ENCODE data around the gene PPP1R3G.

The PPP1R3G gene

DNA sequence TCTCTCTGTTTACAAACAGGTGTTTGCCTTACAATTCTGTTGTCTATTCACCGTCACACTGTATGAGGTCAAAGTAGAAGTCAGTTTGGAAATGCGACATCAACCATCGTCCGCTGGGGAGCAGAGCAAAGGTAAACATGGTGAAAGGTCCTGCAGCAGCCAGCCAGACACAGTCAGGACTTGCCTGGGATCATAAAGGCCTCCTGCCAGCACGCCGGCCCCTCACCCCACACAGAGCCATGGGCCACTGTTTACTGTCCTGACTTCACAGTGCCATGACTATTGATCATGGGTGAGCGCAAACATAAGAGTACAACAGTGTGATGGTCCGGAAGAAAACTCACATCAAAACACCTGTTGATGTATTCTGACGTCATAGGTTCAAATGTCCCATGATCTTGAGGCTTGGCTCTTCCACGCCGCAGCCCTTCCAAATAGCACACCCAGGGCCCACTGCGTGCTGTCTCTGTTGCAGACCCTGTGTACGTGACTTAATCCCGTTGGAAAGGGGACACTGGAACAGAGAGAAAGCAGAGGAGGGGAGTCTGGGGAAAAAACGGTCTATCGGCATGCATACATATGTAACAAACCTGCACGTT, 16.9 kb upstream of the PPP1R3G start:
- DNase-seq (ENCODE audit: low read depth, low spot score), result no peak
- no peak overlapping the region for H3K27ac ChIP-seq

GRCh38 chr6:5071216-5071615, 13.9 kb upstream of the PPP1R3G start:
- H3K27ac ChIP-seq, result no peak overlapping the region
- no peak for DNase-seq (ENCODE audit: low read depth, low spot score)

- H3K27ac ChIP-seq, result no peak overlapping the region
- no peak for DNase-seq (ENCODE audit: low read depth, low spot score)
These were observed 12.7 kb upstream of the PPP1R3G start for GRCh38 chr6:5072440-5072839.

DNA sequence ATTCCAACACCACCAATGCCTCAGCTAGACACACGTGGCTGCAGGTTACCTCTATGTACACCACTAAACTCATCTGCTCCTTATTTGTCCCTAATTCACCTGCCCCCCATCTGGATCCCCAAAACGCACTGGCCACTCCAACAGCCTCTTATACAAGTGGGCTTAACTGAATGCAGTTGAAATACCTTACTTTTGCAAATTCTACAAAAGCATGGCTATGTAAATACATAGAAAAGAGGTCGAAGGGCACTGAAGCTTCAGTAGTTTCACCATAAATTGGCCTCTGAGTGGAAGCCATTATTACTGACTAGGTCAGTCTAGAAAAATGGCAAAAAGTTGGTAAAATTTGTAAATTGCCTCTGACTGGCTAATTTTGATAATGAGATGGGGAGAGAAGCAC, 11.1 kb upstream of the PPP1R3G start:
- no peak overlapping the region for H3K27ac ChIP-seq
- no peak for DNase-seq (ENCODE audit: low read depth, low spot score)

GRCh38 chr6:5076931-5077330, 8.2 kb upstream of the PPP1R3G start:
- no peak for DNase-seq (ENCODE audit: low read depth, low spot score)
- no peak overlapping the region for H3K27ac ChIP-seq

GRCh38 chr6:5078121-5078669, 6.9 kb upstream of the PPP1R3G start:
- DNase-seq (ENCODE audit: low read depth, low spot score), result no peak
- no peak overlapping the region for H3K27ac ChIP-seq

DNA sequence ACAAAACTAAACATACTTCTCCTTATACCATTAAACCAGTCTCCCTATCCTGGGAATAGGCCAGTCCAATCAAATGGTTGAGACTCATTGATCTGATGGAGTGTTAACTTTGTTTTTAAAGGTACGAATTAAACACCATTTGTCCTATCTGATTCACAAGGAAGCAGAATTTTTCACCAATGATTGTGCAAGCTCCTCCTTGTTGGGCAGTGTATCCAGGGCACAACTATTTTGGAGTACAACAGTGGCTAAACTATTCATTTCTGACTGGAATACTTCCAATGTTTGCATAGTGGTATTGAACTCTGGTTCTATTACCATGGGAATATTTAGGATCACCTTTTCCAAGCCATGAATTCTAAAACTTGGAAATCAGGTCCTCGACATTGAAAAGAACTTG, 5.4 kb upstream of the PPP1R3G start:
- H3K27ac ChIP-seq, result no peak overlapping the region
- no peak for DNase-seq (ENCODE audit: low read depth, low spot score)

DNA sequence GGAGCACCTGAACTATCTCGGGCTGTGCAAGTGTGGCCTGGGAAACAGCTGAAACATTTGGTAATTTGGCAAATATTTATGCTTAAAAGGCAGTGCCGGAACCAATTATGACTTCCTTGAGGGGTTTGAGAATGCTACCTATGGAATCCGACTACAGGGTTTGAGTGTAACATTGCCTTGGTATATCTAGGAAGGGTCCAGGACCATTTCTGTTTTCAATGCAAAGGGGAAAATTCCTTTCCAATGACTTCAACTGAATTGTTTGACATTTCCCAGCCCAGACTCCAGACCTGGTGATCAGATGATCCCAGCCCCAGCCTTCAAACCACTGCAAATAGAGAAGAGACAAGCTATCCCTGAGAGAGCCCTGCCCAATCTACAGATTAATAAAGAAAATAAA, 4.6 kb upstream of the PPP1R3G start:
- H3K27ac ChIP-seq, result no peak overlapping the region
- no peak for DNase-seq (ENCODE audit: low read depth, low spot score)

GRCh38 chr6:5081182-5081581, 4.0 kb upstream of the PPP1R3G start:
- no peak overlapping the region for H3K27ac ChIP-seq
- DNase-seq (ENCODE audit: low read depth, low spot score), result no peak

GRCh38 chr6:5081955-5082354, 3.2 kb upstream of the PPP1R3G start:
- H3K27ac ChIP-seq, result peak overlapping the region; percentile 49
- DNase-seq (ENCODE audit: low read depth, low spot score), result no peak

DNA sequence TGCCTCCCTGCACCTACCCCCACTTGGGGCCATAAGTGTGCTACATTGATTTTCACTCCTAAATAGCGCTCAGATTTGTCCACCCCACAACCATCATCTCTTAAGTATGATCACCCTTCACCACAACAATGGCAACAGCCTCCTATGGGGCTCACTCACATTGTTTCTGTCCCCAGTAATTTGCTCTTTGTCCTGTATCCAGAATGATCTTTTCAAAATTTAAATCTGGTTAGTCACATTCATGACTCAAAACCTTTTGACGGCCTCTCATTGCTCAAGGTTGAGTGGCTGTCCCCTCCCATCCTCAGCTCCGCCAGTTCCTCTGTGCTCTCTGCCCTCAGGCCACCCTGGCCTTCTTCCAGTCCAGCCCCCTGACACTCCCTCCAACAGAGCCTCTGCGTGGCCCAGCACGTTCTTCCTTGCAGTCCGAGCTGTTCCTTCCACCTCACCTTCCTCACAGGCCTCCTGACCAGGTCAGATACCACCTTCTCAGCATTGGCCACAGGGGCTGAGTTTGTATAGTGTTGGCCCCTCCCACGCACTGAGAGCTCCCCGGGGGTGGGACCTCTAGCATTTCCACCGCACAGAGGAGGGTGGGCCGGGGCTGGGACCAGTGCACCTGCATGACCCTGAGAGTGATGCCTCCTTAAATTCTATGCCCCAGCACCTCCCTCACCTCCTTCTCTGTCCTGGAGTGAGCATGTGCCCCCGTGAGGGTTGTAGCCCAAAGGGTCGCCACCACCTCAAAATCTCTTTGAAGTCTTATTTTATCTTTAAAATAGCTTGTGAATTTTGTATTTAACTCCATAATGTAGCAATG, 2.4 kb upstream of the PPP1R3G start:
- peak; percentile 89 for DNase-seq (ENCODE audit: low read depth, low spot score)
- H3K27ac ChIP-seq, result peak overlapping the region; percentile 49

GRCh38 chr6:5083307-5083583, 1.9 kb upstream of the PPP1R3G start:
- DNase-seq (ENCODE audit: low read depth, low spot score), result no peak
- H3K27ac ChIP-seq, result peak overlapping the region; percentile 49

DNA sequence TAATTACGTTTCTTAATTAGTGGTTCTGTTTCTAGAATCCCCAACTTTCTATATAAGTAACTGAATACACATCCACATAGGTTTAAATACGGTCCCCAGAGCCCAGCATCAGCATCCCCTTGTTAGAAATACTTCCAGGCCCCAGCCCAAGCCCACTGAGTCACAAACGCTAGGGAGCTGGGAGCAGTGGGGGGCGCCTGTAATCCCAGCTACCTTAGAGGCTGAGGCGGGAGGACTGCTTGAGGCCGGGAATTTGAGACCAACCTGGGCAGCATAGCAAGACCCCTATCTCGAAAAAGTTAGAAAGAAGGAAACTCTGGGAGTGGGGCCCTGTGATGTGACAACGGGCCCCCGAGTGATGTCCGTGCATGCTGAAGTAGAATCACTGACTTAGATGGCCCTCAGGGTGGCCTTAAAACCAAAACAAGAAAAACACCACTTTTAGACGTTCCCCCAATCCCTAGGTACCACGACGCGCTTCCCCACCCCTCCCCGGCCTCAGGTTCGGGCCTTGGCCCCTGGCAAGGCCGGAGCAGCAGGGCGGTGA, 1.3 kb upstream of the PPP1R3G start:
- no peak overlapping the region for H3K27ac ChIP-seq
- no peak for DNase-seq (ENCODE audit: low read depth, low spot score)

DNA sequence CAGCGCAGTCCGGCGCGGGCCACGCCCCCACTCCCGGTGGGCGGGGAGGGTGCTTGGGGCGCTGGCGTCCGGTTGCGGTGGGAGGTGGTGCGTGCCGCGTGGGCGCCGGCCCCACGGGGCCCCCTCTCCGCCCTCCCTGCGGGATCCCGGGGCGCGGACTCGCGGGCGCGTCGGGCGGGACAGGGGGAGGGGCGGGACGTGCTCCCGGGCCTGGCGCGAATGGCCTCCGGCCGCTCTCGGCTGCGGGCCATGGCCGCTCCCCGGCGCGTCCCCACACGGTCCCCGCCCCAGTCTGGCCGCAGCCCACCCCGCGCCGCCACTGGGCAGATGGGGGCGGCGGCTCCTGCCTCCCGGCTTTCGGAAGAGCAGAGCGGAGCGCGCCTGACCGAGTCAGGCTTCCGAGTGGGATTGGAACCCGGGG, 771 bp upstream of the PPP1R3G start:
- DNase-seq (ENCODE audit: low read depth, low spot score), result no peak
- H3K27ac ChIP-seq, result no peak overlapping the region

DNA sequence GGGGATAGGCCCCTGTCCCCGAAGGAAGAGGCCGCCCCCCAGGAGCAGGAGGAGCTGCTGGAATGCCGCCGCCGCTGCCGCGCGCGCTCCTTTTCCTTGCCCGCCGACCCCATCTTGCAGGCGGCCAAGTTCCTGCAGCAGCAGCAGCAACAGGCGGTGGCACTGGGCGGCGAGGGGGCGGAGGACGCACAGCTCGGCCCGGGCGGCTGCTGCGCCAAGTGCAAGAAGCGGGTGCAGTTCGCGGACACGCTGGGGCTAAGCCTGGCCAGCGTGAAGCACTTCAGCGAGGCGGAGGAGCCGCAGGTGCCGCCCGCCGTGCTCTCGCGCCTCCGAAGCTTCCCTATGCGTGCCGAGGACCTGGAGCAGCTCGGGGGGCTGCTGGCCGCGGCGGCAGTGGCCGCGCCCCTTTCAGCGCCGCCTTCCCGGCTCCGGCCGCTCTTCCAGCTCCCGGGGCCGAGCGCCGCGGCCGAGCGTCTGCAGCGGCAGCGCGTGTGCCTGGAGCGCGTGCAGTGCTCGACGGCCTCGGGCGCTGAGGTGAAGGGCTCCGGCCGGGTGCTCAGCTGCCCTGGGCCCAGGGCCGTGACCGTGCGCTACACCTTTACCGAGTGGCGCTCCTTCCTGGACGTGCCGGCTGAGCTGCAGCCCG, 630 bp downstream of the PPP1R3G start:
- no peak for DNase-seq (ENCODE audit: low read depth, low spot score)
- no peak overlapping the region for H3K27ac ChIP-seq

- no peak overlapping the region for H3K27ac ChIP-seq
- no peak for DNase-seq (ENCODE audit: low read depth, low spot score)
These were observed 1.3 kb downstream of the PPP1R3G start for GRCh38 chr6:5086294-5086890.

DNA sequence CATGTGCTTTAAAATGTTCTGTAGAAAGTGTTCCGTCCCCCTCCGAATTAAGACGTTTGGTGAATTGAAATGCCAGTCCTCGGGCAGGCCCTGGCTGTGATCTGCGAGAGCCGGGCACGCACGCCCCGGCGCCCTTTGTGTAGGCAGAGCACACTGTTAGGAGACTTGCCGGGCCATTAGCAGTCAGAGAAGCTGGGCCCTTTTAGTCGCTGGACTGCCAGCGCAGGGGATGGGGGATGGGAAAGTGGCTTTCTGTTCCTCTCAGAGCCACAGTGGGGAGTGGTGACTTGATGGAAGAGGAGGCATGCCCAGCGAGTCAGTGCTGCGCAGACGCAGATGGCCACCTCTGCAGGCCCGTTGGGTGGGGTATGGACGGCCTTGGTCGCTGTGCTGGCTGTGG, 2.2 kb downstream of the PPP1R3G start:
- no peak overlapping the region for H3K27ac ChIP-seq
- no peak for DNase-seq (ENCODE audit: low read depth, low spot score)

DNA sequence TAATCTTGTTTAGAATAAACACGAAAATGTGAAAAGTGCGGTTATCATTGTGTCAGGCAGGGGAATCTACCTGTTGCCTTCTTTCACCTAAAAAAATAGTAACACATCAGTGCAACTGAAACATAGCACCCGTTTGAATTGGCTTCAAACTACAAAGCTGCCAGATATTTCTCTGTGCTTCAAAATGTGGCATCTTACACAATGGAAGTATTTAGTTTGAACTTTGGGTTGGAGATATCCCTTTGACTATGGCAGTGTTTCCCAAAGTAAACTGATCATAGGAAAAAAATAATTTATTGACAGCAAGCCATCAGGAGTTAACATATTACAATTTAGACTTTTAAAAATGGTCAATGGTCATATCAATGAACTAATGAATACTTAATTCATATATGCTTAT, 3.6 kb downstream of the PPP1R3G start:
- no peak for DNase-seq (ENCODE audit: low read depth, low spot score)
- H3K27ac ChIP-seq, result no peak overlapping the region

DNA sequence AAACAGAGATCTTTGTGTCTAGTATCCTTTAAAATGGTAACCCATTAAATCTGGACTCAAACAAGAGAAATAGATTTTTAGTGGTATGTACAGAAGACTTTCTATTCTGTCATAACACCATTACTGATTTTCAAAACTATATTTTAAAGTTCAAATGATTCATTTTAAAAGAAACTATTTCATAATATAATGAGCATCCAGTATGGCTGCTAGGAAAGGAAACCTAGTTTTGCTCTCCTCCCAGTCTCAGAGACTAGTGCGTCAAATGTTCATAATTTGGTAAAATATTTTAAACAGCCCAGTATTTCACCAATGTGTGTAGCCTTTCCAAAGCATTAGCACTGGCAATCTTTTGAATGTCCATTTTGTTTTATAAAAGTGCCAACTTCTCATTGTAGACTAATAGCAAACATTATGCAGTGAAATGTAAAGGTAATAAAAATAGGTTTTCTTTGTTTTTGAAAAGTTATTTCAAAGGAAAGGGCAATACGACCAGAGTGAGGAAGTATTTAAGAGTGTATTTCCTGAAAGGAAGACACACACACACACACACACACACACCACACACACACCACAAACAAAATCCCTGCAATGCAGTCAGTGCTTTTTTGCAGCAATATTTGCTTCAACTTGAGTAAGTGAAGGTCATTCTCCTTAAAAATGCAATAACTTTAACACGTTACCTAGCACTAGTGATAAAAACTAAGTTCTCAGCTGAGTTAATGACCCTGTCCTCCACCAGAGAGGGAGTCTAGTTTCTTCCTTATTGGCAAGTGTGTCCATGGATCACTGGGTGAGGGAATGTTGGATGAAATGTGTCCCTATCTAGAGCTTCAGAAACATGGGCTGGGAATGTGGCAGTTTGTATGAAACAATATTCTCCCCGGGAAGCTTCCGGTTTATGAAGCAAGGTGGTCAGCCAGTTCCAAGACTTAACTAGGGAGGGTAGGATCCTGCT, 4.6 kb downstream of the PPP1R3G start:
- H3K27ac ChIP-seq, result no peak overlapping the region
- DNase-seq (ENCODE audit: low read depth, low spot score), result no peak

- no peak overlapping the region for H3K27ac ChIP-seq
- DNase-seq (ENCODE audit: low read depth, low spot score), result no peak
These were observed 5.5 kb downstream of the PPP1R3G start for GRCh38 chr6:5090603-5091002.

Data from epithelial cell of prostate (primary cell).